BJ (cell line): Measurements from ENCODE around the gene GNG4. TPM values are rescaled to one million over a fixed set of nuclear protein-coding genes. Genes with fewer than 3 reads are reported as not detected.

Source experiments
- CTCF ChIA-PET: fragments of 350-600 bp; formaldehyde crosslinking; extraction: SDS; loops from one replicate; lab custom pipeline; 2021; ENCODE audit warnings: antibody characterized with exemption, inconsistent platforms; lab: Yijun Ruan, JAX
- POLR2A ChIA-PET: fragments of 300-600 bp; sonication (Branson Sonifier 250); formaldehyde crosslinking; extraction: SDS; loops from one replicate; lab custom pipeline; 2021; ENCODE audit warnings: antibody characterized with exemption; lab: Charles Lee
- DNase-seq: peaks from one replicate; pipeline ENCODE4 v3.0.0-alpha.2; 2011; ENCODE audit warnings: low read depth
- H3K27me3 ChIP-seq: 2 replicates; pipeline ENCODE4 v1.6.0; 2011; ENCODE audit warnings: low read length; ENCODE audit not compliant: control insufficient read depth, insufficient read depth
- H3K36me3 ChIP-seq: 2 replicates; pipeline ENCODE4 v1.5.1; 2011; ENCODE audit warnings: low read length; ENCODE audit not compliant: control insufficient read depth, insufficient read depth
- H3K4me3 ChIP-seq: 2 replicates; pipeline ENCODE4 v1.5.1; 2011; ENCODE audit warnings: low read depth, mild to moderate bottlenecking, control low read depth, low read length
- polyA plus RNA-seq: library from polyadenylated mRNA; depleted of rRNA; stranded (reverse); fragments of >200 nt; gene quantifications from 2 replicates; pipeline ENCODE4 v1.2.3, GENCODE V29; 2011
- TF ChIP-seq, protein P1 (sequence below): IDR thresholded peaks from 2 replicates; pipeline ENCODE4 v1.5.1; 2011; ENCODE audit warnings: low read depth, mild to moderate bottlenecking, control low read depth, inconsistent platforms, low read length, moderate library complexity; ENCODE audit not compliant: insufficient read depth

The GNG4 gene
- polyA plus RNA-seq, 1 experiment, result 0.09 TPM

DNA sequence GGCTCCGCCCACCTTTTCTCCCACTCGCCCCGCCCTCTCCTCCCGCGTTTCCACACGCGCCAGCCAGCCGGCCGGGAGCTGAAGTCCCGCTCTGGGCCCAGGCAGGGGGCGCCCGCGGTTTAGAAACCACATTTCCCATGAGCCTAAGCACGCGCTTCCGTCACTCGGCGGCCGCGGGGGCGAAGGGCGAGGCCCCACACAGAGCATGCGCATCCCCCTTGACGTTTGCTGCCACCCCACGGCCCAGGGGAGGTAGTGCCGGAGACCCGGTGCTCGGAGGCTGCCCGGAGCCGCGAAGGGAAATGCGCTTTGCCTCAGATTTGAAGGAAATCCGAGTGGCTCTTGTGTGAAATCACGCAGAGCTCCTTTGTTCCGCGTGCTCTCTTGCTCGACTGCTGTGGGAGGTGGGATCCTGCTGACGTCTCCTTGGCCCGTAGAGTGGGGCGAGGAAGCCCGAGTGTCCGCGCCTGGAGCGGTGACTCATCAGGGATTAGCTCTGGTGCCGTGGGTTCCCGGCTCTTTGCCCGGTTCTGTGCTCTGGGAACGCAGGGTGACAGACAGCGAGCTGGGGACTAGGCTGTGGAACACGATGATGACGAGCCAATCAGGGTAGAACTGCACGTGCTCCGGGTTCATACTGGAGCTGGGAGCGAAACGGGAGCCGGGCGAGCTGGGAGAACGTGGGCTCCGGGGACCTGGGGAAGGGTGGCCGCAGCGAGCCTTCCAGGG is 144.9 kb downstream of the GNG4 start:
- H3K27me3 ChIP-seq, result no peaks in the 10 kb centered on the region
- TF ChIP-seq, protein P1, sequence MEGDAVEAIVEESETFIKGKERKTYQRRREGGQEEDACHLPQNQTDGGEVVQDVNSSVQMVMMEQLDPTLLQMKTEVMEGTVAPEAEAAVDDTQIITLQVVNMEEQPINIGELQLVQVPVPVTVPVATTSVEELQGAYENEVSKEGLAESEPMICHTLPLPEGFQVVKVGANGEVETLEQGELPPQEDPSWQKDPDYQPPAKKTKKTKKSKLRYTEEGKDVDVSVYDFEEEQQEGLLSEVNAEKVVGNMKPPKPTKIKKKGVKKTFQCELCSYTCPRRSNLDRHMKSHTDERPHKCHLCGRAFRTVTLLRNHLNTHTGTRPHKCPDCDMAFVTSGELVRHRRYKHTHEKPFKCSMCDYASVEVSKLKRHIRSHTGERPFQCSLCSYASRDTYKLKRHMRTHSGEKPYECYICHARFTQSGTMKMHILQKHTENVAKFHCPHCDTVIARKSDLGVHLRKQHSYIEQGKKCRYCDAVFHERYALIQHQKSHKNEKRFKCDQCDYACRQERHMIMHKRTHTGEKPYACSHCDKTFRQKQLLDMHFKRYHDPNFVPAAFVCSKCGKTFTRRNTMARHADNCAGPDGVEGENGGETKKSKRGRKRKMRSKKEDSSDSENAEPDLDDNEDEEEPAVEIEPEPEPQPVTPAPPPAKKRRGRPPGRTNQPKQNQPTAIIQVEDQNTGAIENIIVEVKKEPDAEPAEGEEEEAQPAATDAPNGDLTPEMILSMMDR, result peak; percentile 92
- peak overlapping the region; percentile 87 for H3K4me3 ChIP-seq
- DNase-seq, result peak; percentile 92
- ChIA-PET POLR2A (interaction anchor here (0.6 to 1.4 kb wide), 3 partner anchors 129 to 308 kb away, joined by 3 to 4 read pairs (median 3); no protein-coding TSS in a partner anchor), CTCF (interaction anchor here (0.6 to 3.6 kb wide), 27 partner anchors 10 to 467 kb away, joined by 3 to 25 read pairs (median 4); partner anchors contain the start of gene LYST)
- no peaks in the 10 kb centered on the region for H3K36me3 ChIP-seq

DNA sequence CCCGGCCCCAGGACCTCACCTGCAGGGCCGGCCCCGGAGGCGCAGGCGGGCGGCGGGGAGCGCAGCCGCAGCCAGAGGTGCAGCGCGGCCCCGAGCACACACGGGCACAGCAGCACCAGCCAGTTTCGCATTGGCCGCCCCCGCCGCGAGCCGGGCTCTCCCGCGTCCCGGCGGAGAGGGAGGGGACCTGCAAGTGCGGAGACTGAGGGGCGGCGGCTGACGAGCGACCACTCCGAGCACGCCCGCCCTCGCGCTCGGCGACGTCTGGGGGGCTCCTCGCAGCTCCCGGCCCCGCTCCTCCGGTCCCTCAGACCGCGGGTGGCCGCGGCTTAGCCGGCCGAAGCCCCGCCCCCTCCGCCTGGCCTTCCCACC is 145.5 kb downstream of the GNG4 start, which contains the start of gene B3GALNT2:
TSS of gene B3GALNT2 (minus strand) at position 331 of the 372 bp plus-strand sequence. CDS start at position 131, 200 bp downstream.
- H3K27me3 ChIP-seq, result no peaks in the 10 kb centered on the region
- H3K36me3 ChIP-seq, result no peaks in the 10 kb centered on the region
- TF ChIP-seq, protein P1, result no peak
- CTCF ChIA-PET, result interaction anchor here (0.6 to 3.6 kb wide), 22 partner anchors 9 to 468 kb away, joined by 3 to 25 read pairs (median 4); partner anchors contain the start of gene LYST
- POLR2A ChIA-PET, result interaction anchor here (1.0 to 1.4 kb wide), 2 partner anchors 130 to 309 kb away, joined by 3 to 4 read pairs; no protein-coding TSS in a partner anchor
- DNase-seq, result no peak
- H3K4me3 ChIP-seq, result peak within 1 kb of the TSS; percentile 87

DNA sequence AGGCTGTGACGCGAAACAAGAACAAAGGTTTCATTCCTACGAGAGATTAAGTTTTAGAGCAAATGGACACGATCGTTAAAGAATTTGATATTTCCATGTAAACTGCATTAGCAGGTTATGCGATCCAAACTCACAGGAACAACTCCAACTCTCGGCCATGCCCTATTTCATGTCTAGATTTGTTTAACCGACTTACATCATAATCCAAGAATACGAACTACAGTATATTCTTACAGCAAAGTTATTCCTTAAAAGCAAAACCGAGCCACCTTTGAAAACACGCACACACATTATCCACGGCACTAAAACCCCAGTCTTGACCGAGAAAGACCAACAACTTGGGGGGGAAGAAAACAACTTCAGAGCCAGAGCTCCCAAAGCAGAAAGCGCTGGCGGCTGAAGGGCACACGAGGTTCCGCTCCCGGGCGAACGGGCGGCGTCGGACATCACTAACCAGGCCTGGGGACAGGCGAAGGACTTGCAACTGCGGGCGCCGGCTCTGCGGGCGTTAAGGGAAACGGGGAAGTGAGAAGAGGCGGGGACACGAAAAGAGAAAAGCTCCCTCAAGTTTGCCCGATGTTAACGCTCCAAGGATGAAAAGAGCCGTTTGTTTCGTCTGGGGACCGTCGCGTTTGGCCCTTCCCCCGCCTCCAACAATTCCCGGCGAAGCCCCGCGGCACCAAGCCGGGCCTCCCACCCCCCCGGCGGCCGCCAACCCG is 146.0 kb downstream of the GNG4 start:
- POLR2A ChIA-PET, result interaction anchor here (0.6 to 1.4 kb wide), 6 partner anchors 10 to 392 kb away, joined by 3 to 4 read pairs (median 3); no protein-coding TSS in a partner anchor
- DNase-seq, result no peak
- Histone ChIP-seq H3K4me3 (peak overlapping the region; percentile 82), H3K27me3 (no peaks in the 10 kb centered on the region), H3K36me3 (no peaks in the 10 kb centered on the region)
- TF ChIP-seq, protein P1, result no peak
- CTCF ChIA-PET, result interaction anchor here (0.6 to 3.6 kb wide), 19 partner anchors 9 to 468 kb away, joined by 3 to 25 read pairs (median 4); partner anchors contain the start of gene LYST

DNA sequence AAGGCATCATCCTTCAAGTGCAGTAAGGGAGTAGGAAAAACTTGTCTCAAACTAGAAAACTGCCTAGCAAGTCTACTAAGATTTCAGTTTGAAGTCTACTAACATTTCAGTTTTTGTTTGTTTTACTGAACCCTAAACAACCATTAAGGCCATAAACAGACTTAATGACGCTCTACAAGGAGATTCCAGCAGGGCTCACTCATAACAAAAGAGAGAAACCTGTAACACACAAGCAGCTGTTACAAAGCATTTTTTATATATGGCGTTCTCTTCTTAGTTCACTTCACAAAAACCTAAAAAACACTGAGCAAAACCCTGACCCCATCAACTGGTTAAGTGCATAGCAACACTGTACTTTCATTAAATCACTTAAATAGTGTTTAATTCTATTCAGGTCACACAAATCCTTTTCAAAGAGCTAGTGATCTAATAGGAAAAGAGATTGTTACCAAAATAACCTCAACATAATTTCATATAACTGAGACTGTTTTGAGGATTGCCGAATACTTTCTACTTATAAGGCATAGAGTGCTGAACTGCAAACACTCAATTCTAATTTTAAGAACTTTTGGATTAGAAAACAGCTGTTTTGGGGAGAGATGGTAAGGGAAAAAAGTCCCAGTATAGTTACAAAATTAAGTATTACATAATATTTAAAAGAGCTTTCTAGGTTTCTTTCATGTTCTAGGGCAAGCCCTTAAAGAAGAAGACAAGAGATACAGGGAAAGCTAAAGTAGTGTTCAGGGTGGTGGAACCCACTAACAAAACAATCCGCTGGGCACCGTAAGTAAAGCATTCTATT is 146.8 kb downstream of the GNG4 start:
- Histone ChIP-seq H3K27me3 (no peaks in the 10 kb centered on the region), H3K4me3 (peak overlapping the region; percentile 82), H3K36me3 (no peaks in the 10 kb centered on the region)
- CTCF ChIA-PET, result interaction anchor here (0.6 to 3.6 kb wide), 2 partner anchors 469 to 514 kb away, joined by 3 to 25 read pairs; no protein-coding TSS in a partner anchor
- POLR2A ChIA-PET, result interaction anchor here (0.5 to 0.7 kb wide), 5 partner anchors 9 to 881 kb away, joined by 3 read pairs; no protein-coding TSS in a partner anchor
- TF ChIP-seq, protein P1, result no peak
- DNase-seq, result no peak
